HG03469 (cell line): ENCODE measurements around the gene SNAP47.

Experiments used
- ATAC-seq: cut with Tn5 transposase; IDR thresholded peaks from one replicate; pipeline ENCODE4 v1.9.1; 2021; ENCODE audit warnings: mild to moderate bottlenecking, moderate library complexity, moderate number of reproducible peaks; ENCODE audit not compliant: unreplicated experiment

The SNAP47 gene

GRCh38 chr1:227781314-227781930 lies 46.2 kb downstream of the SNAP47 start:
- no peak for ATAC-seq

DNA sequence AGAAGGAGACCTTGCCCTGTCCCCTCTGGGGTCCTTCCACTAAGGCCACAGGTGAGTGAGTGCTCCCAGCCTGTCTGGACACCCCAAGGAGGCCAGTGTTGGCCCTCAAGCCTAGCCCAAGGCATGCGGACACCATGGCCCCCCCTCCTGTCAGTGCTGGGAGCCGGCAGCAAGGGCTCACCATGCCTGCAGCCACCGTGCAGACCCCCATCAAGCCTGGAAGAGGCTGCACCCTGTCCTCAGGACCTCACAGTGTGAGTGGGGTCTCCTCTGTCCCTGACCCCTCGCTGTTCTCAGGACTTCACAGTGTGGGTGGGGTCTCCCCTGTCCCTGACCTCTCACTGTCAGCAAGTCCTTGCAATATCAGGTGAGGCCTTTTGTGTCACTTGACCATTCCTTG lies 47.0 kb downstream of the SNAP47 start:
- no peak for ATAC-seq

DNA sequence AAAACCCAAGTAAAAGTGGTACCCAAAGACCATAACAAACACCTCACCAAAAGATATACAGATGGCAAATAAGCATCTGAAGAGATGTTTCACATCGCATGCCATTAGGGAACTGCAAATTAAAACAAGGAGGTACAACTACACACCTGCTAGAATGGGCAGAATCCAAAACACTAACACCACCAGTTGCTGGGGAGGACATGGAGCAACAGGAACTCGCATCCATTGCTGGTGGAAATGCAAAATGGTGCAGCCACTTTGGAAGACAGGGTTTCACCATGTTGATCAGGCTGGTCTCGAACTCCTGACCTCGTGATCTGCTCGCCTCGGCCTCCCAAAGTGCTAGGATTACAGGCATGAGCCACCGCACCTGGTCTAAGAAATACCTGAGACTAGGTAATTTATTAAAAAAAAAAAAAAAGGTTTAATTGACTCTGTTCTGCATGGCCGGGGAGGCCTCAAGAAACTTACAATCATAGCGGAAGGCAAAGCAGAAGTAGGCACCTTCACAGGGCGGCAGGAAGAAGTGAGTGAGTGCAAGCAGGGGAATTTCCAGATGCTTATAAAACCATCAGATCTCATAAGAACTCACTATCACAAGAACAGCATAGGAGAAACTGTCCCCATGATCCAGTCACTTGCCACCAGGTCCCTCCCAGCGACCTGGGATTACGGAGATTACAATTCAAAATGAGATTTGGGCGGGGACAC lies 50.0 kb downstream of the SNAP47 start:
- no peak for ATAC-seq

DNA sequence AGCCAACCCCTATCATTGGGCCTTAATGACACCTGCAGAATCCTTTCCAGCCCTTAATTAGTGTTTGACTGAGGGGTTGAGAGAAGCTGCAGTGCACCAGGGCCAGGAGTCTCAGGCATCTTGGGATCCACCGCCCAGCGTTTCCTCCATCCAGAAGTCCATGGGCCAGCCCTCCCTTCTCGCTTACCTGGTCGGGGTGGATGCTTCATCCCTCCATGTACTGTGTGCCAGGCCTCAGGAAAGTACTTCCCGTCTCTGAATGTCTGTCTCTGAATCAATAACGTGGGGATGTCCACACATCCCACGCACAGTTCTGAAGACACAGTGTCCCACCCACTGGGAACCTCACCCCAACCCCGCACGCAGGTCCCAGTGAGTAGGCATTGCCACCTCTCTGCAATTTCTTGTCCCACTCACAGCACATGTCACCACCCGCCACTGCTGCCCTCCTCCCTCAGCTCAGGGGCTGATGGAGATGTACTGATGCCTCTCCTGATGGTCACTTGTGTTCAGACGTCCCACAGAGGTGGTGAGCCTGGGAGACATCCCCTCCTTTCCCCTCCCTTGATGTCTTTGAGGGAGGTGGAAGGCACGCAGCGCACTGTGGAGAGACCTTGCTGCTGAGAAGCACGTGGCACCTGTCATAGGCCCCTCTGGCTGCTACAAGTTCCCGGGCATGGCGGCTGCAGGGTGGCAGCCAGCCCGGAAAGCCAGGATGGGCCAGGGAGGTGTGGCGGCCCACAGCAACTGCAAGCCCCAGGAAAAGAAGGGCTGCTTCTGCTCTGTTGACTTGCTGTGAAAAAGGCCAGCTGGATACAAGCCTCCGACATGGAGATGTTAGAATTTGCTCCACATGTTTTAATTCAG lies 50.8 kb downstream of the SNAP47 start:
- no peak for ATAC-seq

- ATAC-seq, result no peak
Measured at GRCh38 chr1:227786673-227787512, 51.7 kb downstream of the SNAP47 start.

DNA sequence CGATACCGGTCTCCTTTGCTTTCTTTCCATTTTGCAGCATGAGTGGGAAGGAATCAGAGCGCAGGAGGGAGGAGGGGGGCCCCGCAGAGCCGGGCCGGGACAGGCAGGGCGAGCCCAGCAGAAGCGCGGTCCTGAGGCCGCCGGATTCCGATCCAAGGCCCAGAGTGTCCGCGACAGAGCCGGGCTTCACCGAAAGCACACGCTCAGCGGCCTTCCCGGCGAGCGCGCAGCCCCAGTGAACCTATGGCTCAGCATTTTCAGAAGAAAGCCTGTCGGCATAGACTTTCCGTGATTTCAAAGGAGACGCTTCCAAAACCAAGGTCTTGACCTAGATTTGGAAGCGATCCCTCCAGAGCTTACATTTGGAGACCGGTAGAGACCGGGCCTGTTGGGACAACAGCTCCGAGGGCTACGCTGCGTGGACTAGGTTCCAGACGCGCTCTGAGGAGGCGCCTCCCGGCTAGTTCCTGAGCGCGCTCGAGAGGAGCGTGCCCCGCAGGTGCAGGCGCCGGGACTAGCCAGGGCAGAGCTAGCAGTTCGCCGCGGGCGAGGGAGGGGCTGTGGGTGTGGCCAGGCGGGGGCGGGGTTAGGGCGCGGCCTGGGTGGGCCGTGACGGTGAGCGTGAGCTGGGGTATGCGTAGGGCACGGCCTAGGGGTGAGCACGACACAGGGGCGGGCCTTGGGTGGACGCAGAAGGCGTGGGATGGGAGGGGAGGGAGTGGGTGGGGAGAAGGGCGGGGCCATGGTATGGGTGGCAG lies 52.5 kb downstream of the SNAP47 start:
- peak; percentile 89 for ATAC-seq

DNA sequence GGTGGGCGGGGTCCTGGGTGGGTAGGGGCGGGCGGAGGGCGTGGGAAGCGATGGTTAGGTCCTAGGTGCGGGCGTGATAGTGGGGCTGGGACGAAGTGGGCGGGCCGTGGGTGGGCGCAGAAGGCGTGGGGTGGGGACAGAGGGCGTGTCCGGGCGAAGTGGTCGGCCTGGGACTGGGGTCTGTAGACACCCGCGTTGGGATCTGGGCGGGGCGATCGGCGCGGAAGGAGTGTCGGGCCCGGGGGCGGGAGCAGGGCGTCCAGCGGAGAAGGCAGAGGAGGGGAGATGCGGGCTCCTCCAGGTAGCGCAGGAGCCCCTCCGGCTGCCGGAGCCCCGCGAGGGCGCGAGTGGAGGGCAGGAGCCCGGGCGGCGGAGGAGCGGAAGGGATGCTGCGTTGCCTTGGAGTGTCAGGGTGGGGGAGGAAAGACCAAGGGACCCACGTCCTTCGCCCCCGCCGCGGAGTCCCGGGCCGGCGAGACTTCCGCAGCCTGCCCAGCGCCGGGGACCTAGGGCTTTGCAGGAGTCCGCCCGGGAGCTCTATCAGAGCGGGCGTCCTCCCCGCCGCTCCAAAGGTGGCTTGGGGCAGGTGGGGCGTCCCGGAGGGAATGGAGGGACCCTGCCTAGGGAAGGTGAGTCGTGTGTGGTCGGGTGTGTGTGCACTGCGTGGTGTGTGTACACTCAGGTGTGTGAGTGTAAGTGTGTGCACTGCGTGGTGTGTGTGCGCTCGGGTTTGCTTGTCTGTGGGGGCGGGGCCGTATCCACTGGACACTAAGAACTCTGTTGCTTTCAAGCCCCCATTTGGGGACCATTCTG lies 53.2 kb downstream of the SNAP47 start:
- peak; percentile 20 for ATAC-seq

- ATAC-seq, result no peak
Measured at GRCh38 chr1:227789084-227790033, 54.1 kb downstream of the SNAP47 start.

- ATAC-seq, result no peak
Measured at GRCh38 chr1:227790034-227790400, 54.8 kb downstream of the SNAP47 start.

- no peak for ATAC-seq
Measured at GRCh38 chr1:227790868-227791267, 55.6 kb downstream of the SNAP47 start.

DNA sequence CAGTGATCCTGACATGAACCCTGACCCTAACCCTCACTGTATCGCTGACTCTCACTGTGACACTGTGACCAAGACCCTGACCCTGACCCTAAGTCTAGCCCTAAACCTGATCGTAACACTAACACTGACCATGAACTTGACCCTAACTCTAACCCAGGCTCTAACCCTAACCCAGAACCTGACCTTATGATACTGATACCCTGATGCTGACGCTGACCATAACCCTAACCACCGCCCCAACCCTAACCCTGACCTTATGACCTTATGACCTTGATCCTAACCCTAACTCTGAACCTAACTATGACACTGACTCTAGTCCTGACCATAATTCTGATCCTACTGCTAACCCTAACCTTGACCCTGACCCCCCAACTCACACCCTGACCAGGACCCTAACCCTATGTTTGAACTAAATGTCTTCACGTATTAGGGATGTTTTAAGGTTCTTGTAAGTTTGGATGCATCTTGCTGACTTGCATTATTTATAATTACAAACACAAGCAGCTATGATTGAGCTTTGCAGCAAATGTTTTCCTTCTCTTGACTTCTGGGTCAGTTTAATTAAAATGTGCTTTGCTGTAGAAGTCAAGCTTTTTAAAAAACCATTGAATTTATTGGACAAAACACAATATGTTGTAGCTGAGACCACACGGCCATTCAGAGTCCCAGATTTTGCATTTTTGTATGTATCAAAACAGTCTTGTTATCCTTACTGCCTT lies 56.3 kb downstream of the SNAP47 start:
- no peak for ATAC-seq

DNA sequence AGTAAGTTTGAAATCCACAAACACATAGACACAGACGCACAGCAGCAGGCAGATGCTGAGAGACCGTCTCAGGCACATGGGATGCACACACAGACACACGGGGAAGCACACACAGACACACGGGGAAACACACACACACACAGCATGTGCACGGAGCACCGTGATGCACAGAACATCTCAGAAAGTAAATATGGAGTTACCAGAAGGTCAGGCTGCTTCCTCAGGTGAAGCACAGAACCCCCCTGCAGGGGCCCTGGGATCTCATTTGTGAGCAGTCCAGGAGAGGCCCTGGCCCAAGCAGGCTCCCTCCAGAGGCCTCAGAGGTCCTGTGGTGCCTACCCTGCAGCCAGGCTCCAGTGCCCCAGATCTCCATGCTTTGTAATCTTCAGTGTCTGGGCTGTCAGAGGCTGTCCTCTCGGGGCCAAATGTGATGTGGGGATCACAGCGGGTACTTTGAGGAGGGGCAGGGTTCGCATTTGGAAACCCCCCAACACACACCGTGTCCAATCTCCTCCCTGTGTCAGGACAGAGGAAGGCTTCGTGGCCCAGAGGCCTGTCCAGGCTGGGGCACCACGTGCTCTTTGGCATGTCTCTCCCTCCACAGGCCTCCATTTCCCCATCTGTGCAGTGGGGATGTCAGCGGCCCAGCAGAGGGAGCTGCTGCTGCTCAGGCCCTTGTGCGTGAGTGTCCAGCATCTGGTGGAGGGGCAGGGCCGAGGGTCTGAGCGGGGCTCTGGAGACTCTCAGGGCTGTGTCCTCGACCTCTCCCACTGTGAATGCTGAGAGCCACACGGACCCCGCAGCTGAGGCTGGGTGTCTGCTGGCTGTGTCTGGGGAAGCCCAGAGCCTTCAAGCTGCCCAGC lies 57.2 kb downstream of the SNAP47 start:
- ATAC-seq, result no peak

DNA sequence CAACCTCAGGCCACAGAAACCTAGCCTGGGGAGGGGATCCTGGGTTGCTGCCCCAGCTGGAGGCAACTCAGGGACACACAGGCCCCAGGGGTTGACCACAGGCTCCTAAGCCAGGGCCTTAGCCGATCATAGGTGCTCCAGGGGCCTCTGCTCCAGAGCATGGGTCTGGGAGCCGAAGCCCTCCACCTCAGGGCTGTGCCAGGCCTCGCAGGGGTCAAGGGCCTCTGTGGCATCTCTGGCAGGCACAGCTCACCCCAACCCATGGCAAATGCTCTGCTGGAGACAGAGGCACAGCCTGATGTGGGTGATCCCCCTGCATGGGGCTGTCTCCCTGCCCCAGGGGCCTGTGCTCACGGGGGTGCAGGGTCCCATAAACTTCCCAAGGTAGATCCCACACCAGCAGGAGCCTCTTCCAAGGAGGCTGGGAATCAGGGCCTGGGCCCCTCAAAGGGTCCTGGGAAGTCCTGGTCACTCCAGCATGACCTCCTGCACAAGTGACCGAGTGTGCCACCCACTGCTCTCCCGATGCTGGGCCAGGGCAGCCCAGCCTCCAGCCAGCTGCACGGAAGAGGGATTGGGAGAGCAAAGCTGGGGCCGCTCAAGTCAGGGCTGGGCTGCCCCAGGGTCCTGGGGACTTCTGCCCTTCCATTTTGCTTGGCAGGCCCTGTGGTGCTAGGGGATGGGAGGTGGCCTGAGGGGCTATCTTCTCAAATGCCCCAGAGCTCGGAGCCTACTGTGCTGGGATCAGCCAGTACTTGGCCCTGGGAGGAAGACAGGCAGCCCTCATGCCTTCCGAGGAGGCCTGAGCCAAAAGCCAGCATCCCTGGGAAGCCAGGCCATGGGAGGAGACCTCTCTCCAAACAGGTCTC lies 58.1 kb downstream of the SNAP47 start:
- no peak for ATAC-seq

GRCh38 chr1:227793948-227794816 lies 58.9 kb downstream of the SNAP47 start:
- ATAC-seq, result no peak

DNA sequence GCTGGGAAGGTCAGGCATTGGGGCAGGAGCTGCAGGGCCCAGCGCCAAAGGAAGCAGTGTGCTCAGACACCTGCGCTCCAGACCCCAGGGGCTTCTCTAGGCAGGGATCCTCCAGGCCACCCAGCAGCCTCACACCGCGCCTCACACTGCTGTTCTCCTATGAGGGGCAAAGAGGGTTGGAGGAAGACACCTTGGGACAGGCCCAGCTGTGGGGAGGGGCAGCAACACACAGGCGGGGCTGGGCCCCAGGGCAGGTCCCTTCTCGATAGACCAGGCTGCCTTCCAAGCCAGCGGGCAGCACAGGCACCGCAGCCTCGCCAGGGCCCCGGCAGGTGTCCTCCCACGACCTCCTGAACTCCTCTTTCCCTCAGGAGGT lies 59.6 kb downstream of the SNAP47 start:
- no peak for ATAC-seq
